ENCODE results near the gene CSRP3. TPM values are rescaled to one million over a fixed set of nuclear protein-coding genes. Genes with fewer than 3 reads are reported as not detected.
"Not testable (repeated sequence)": the region's sequence is repeated elsewhere in the genome, so short reads cannot be mapped to it uniquely, and the experiment has no call there.

The CSRP3 gene
- total and polyA plus RNA-seq, 3 donors from 2014 or later: 20.3 TPM; not detected in 2

GRCh38 chr11:19162951-19163505 lies 38.8 kb downstream of the CSRP3 start:
- Histone ChIP-seq H3K4me3 (no peak overlapping the region), H3K4me1 (no peaks in the 10 kb centered on the region), H3K27me3 (no peaks in the 10 kb centered on the region), H3K27ac (no peak overlapping the region), H3K36me3 (ENCODE audit: low read depth, missing control alignments) (no peaks in the 10 kb centered on the region), H3K9me3 (no peaks in the 10 kb centered on the region)
- WGBS, 2 donors: 90 to 95% methylated on average over 1 of the region's 1 CpG
- intact Hi-C loops (cut with DNase I; ENCODE audit: low total_unique reads): no loop called here
- no peak for DNase-seq
- TF ChIP-seq POLR2A (IDR thresholded peaks at IDR 0.05) (no peak), CTCF (IDR thresholded peaks at IDR 0.05) (no peak)

DNA sequence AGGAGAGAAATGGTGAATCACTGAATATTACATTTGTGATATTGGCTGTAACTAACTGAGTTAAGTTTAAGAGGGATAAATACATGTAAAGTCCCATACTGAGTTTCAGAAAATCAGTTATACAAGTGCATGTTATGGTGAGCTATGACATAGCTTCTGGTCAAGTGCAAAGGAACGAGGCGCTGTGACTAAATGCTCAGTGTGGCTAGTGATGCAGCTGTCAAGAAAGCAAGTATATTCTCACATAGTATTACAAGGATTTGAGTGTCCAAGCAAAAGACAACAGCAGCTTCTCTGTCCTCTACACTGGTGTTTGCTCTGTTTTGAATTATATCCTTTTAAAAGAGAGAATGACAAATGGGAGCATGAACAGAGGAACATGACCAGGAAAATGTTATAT lies 40.1 kb downstream of the CSRP3 start:
- H3K9me3 ChIP-seq: no peaks in the 10 kb centered on the region
- no peak overlapping the region for H3K27ac ChIP-seq
- 97 to 98% methylated on average over 2 of the region's 2 CpGs for WGBS, 2 donors
- TF ChIP-seq CTCF (IDR thresholded peaks at IDR 0.05) (no peak), POLR2A (IDR thresholded peaks at IDR 0.05) (no peak)
- H3K4me3 ChIP-seq: no peak overlapping the region
- no peaks in the 10 kb centered on the region for H3K36me3 ChIP-seq (ENCODE audit: low read depth, missing control alignments)
- intact Hi-C loops (cut with DNase I; ENCODE audit: low total_unique reads): no loop called here
- DNase-seq: no peak
- no peaks in the 10 kb centered on the region for H3K4me1 ChIP-seq
- no peaks in the 10 kb centered on the region for H3K27me3 ChIP-seq

GRCh38 chr11:19160847-19161246 lies 40.9 kb downstream of the CSRP3 start:
- H3K4me1 ChIP-seq: no peaks in the 10 kb centered on the region
- TF ChIP-seq POLR2A (IDR thresholded peaks at IDR 0.05) (no peak), CTCF (IDR thresholded peaks at IDR 0.05) (no peak)
- no peaks in the 10 kb centered on the region for H3K36me3 ChIP-seq (ENCODE audit: low read depth, missing control alignments)
- intact Hi-C loops (cut with DNase I; ENCODE audit: low total_unique reads): no loop called here
- 90 to 93% methylated on average over 6 of the region's 6 CpGs for WGBS, 2 donors
- no peak for DNase-seq
- no peaks in the 10 kb centered on the region for H3K9me3 ChIP-seq
- H3K27me3 ChIP-seq: no peaks in the 10 kb centered on the region
- no peak overlapping the region for H3K27ac ChIP-seq
- H3K4me3 ChIP-seq: no peak overlapping the region

- Histone ChIP-seq H3K27ac (no peak overlapping the region), H3K36me3 (ENCODE audit: low read depth, missing control alignments) (no peaks in the 10 kb centered on the region), H3K4me1 (no peaks in the 10 kb centered on the region), H3K4me3 (no peak overlapping the region), H3K27me3 (no peaks in the 10 kb centered on the region), H3K9me3 (no peaks in the 10 kb centered on the region)
- intact Hi-C loops (cut with DNase I; ENCODE audit: low total_unique reads): no loop called here
- 56 to 60% methylated on average over 3 of the region's 3 CpGs for WGBS, 2 donors
- TF ChIP-seq CTCF (IDR thresholded peaks at IDR 0.05): no peak
- no peak for TF ChIP-seq POLR2A (IDR thresholded peaks at IDR 0.05)
- DNase-seq: no peak
Measured at GRCh38 chr11:19156892-19157291, 44.9 kb downstream of the CSRP3 start.

DNA sequence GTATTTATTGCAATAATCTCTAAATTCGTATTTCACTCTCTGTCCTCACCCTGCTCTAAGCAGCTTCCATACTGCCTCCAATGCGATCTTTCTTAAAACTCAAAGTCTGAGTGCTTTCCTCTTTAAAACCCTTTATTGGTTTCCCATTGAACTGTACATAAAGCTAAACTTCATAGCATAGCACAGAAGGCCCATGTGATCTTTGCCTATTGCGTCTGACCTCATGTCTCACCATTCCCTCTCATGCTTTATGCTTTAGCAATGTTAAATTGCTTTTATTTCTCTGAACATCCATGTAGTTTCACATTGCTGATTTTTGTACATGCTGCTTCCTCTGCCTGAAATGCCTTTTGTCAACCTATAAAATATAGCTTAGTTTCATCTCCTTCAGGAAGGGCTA lies 56.5 kb downstream of the CSRP3 start:
- Histone ChIP-seq H3K27ac (no peak overlapping the region), H3K36me3 (ENCODE audit: low read depth, missing control alignments) (no peaks in the 10 kb centered on the region), H3K27me3 (no peaks in the 10 kb centered on the region), H3K4me1 (no peaks in the 10 kb centered on the region), H3K4me3 (no peak overlapping the region), H3K9me3 (no peaks in the 10 kb centered on the region)
- no peak for TF ChIP-seq CTCF (IDR thresholded peaks at IDR 0.05)
- TF ChIP-seq POLR2A (IDR thresholded peaks at IDR 0.05): no peak
- intact Hi-C loops (cut with DNase I; ENCODE audit: low total_unique reads): no loop called here
- DNase-seq: no peak
- WGBS, 2 donors: 62 to 64% methylated on average over 3 of the region's 3 CpGs

- intact Hi-C loops (cut with DNase I; ENCODE audit: low total_unique reads); H3K4me3 ChIP-seq; DNase-seq; H3K27ac ChIP-seq; H3K36me3 ChIP-seq (ENCODE audit: low read depth, missing control alignments); H3K27me3 ChIP-seq; H3K4me1 ChIP-seq; H3K9me3 ChIP-seq: not testable (repeated sequence)
- WGBS, 2 donors: 97 to 98% methylated on average over 4 of the region's 4 CpGs
Measured at GRCh38 chr11:19136884-19137283, 64.9 kb downstream of the CSRP3 start.

Measured in testis (tissue), 3 donors.